ENCODE results near the gene GIGYF2.
A peak's percentile ranks its signal among the peaks of the same experiment; 100 is the strongest.

Gene GIGYF2

GRCh38 chr2:232697059-232697806 is at the start of gene GIGYF2:
GIGYF2 (plus strand) TSS chr2:232697331; CDS start chr2:232735198, 37,867 bp downstream.
- TF ChIP-seq TOX (CRISPR knock-in tag; IDR thresholded peaks at IDR 0.05; ENCODE audit: borderline replicate concordance), result no peak
- TF ChIP-seq GLIS3 (CRISPR knock-in tag; IDR thresholded peaks at IDR 0.05), result no peak
- TF ChIP-seq BACH2 (CRISPR knock-in tag; IDR thresholded peaks at IDR 0.05; ENCODE audit: borderline replicate concordance), result no peak
- no peak for TF ChIP-seq OSR1 (CRISPR knock-in tag; IDR thresholded peaks at IDR 0.05)
- TF ChIP-seq PATZ1 (CRISPR knock-in tag; IDR thresholded peaks at IDR 0.05; ENCODE audit: borderline replicate concordance), result no peak
- no peak for TF ChIP-seq POU6F1 (CRISPR knock-in tag; IDR thresholded peaks at IDR 0.05; ENCODE audit: borderline replicate concordance, low read depth)
- TF ChIP-seq ARNTL (CRISPR knock-in tag; IDR thresholded peaks at IDR 0.05; ENCODE audit: borderline replicate concordance, low read depth), result no peak
- no peak for TF ChIP-seq PPARA (CRISPR knock-in tag; IDR thresholded peaks at IDR 0.05; ENCODE audit: borderline replicate concordance)
- no peak for TF ChIP-seq SNAI2 (CRISPR knock-in tag; IDR thresholded peaks at IDR 0.05)
- TF ChIP-seq TCF4 (CRISPR knock-in tag; IDR thresholded peaks at IDR 0.05; ENCODE audit: borderline replicate concordance), result no peak
- no peak for TF ChIP-seq CSDC2 (CRISPR knock-in tag; IDR thresholded peaks at IDR 0.05)
- no peak for TF ChIP-seq ESRRG (CRISPR knock-in tag; IDR thresholded peaks at IDR 0.05)
- peak; percentile 93 for ATAC-seq

DNA sequence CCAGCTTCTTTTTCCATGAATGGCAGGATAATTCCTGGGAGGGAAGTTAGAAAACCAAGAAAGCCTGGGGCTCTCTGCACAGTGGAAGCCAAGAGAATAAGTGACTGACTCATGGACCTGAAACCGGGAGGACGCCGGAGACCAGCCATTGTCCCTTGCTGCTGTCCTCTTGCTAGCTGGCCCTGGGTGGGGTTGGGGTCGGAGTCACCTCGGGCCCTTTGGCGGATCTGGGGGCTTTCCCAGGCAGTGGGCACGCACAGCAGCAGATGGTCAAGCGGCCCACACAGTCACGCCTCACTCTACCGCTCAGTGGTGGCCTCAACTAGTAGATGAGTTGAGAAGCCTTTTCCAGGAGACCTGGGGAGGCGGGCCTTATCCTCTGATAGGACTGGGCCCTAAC is 48.1 kb upstream of the GIGYF2 start:
- ATAC-seq, result no peak

DNA sequence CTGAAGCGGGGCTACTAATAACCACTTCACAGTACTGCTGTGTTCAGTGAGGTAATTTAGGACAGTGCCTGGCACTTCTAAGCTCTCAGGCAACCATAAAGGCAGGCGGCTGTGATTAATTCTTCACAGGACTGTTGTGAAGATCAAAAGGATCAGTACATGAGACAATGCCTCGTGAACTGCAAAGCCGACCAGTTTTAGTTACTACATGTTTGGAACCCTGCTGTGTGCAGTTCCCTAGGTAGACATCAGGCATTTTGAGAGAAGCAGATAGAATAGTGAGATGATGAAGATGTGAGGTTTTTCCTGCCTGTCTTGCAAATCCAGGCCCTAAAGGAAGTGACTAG is 44.7 kb upstream of the GIGYF2 start:
- ATAC-seq, result no peak
- TF ChIP-seq SNAI2 (CRISPR knock-in tag; IDR thresholded peaks at IDR 0.05) (no peak), BACH2 (CRISPR knock-in tag; IDR thresholded peaks at IDR 0.05; ENCODE audit: borderline replicate concordance) (no peak), TOX (CRISPR knock-in tag; IDR thresholded peaks at IDR 0.05; ENCODE audit: borderline replicate concordance) (no peak), ZFP30 (CRISPR knock-in tag; IDR thresholded peaks at IDR 0.05) (no peak), RARB (CRISPR knock-in tag; IDR thresholded peaks at IDR 0.05) (no peak), ZNF8 (CRISPR knock-in tag; IDR thresholded peaks at IDR 0.05) (no peak), PATZ1 (CRISPR knock-in tag; IDR thresholded peaks at IDR 0.05; ENCODE audit: borderline replicate concordance) (no peak), POU6F1 (CRISPR knock-in tag; IDR thresholded peaks at IDR 0.05; ENCODE audit: borderline replicate concordance, low read depth) (no peak), ZNF70 (CRISPR knock-in tag; IDR thresholded peaks at IDR 0.05) (no peak)
- TF ChIP-seq, protein P1, sequence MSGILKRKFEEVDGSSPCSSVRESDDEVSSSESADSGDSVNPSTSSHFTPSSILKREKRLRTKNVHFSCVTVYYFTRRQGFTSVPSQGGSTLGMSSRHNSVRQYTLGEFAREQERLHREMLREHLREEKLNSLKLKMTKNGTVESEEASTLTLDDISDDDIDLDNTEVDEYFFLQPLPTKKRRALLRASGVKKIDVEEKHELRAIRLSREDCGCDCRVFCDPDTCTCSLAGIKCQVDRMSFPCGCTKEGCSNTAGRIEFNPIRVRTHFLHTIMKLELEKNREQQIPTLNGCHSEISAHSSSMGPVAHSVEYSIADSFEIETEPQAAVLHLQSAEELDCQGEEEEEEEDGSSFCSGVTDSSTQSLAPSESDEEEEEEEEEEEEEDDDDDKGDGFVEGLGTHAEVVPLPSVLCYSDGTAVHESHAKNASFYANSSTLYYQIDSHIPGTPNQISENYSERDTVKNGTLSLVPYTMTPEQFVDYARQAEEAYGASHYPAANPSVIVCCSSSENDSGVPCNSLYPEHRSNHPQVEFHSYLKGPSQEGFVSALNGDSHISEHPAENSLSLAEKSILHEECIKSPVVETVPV (CRISPR knock-in tag; IDR thresholded peaks at IDR 0.05), result no peak

More for the DNA sequence above, 48.1 kb upstream of the GIGYF2 start:
- TF ChIP-seq ZFP30 (CRISPR knock-in tag; IDR thresholded peaks at IDR 0.05) (no peak), RARB (CRISPR knock-in tag; IDR thresholded peaks at IDR 0.05) (no peak), ZC3H10 (CRISPR knock-in tag; IDR thresholded peaks at IDR 0.05) (no peak), TOX (CRISPR knock-in tag; IDR thresholded peaks at IDR 0.05; ENCODE audit: borderline replicate concordance) (no peak), POU6F1 (CRISPR knock-in tag; IDR thresholded peaks at IDR 0.05; ENCODE audit: borderline replicate concordance, low read depth) (no peak), ARNTL (CRISPR knock-in tag; IDR thresholded peaks at IDR 0.05; ENCODE audit: borderline replicate concordance, low read depth) (no peak)
- TF ChIP-seq, protein P1 (CRISPR knock-in tag; IDR thresholded peaks at IDR 0.05), result no peak

Measured in SK-N-SH treated with all-trans-retinoic acid at 6 μM for 48 hours (cell line).